ENCODE measurements around the gene HMG20A.

HMG20A gene

GRCh38 chr15:77526595-77527163 lies 106.0 kb downstream of the HMG20A start:
- Histone ChIP-seq H3K9me3 (ENCODE audit: control insufficient read depth, low read length) (no peaks in the 10 kb centered on the region), H3K27me3 (ENCODE audit: control insufficient read depth, insufficient read depth, low read length) (no peaks in the 10 kb centered on the region), H3K4me2 (ENCODE audit: low read length) (no peak overlapping the region), H3K36me3 (ENCODE audit: control insufficient read depth, insufficient read depth, low read length) (no peaks in the 10 kb centered on the region), H3K4me1 (no peaks in the 10 kb centered on the region), H3K79me2 (no peaks in the 10 kb centered on the region), H2AFZ (no peak overlapping the region), H3K27ac (no peak overlapping the region), H3K4me3 (ENCODE audit: low read depth, low read length) (no peak overlapping the region), H3K9ac (no peak overlapping the region)
- no peak for TF ChIP-seq CTCF (IDR thresholded peaks at IDR 0.05)

GRCh38 chr15:77527164-77527778 lies 106.6 kb downstream of the HMG20A start:
- Histone ChIP-seq H3K36me3 (ENCODE audit: control insufficient read depth, insufficient read depth, low read length) (no peaks in the 10 kb centered on the region), H3K4me2 (ENCODE audit: low read length) (no peak overlapping the region), H3K4me1 (no peaks in the 10 kb centered on the region), H3K9me3 (ENCODE audit: control insufficient read depth, low read length) (no peaks in the 10 kb centered on the region), H3K9ac (no peak overlapping the region), H3K79me2 (no peaks in the 10 kb centered on the region), H2AFZ (no peak overlapping the region), H3K4me3 (ENCODE audit: low read depth, low read length) (no peak overlapping the region), H3K27me3 (ENCODE audit: control insufficient read depth, insufficient read depth, low read length) (no peaks in the 10 kb centered on the region), H3K27ac (no peak overlapping the region)
- no peak for TF ChIP-seq CTCF (IDR thresholded peaks at IDR 0.05)

- H3K4me2 ChIP-seq (ENCODE audit: low read length): no peak overlapping the region
- H3K9me3 ChIP-seq (ENCODE audit: control insufficient read depth, low read length): no peaks in the 10 kb centered on the region
- H3K4me3 ChIP-seq (ENCODE audit: low read depth, low read length): no peak overlapping the region
- no peak overlapping the region for H2AFZ ChIP-seq
- no peak for TF ChIP-seq CTCF (IDR thresholded peaks at IDR 0.05)
- no peaks in the 10 kb centered on the region for H3K4me1 ChIP-seq
- no peak overlapping the region for H3K9ac ChIP-seq
- no peaks in the 10 kb centered on the region for H3K36me3 ChIP-seq (ENCODE audit: control insufficient read depth, insufficient read depth, low read length)
- H3K27ac ChIP-seq: no peak overlapping the region
- no peaks in the 10 kb centered on the region for H3K27me3 ChIP-seq (ENCODE audit: control insufficient read depth, insufficient read depth, low read length)
- H3K79me2 ChIP-seq: no peaks in the 10 kb centered on the region
Observed at GRCh38 chr15:77527831-77528231, 107.1 kb downstream of the HMG20A start.

- TF ChIP-seq CTCF (IDR thresholded peaks at IDR 0.05): no peak
- Histone ChIP-seq H3K4me1 (no peaks in the 10 kb centered on the region), H3K9ac (no peak overlapping the region), H3K4me3 (ENCODE audit: low read depth, low read length) (no peak overlapping the region), H3K36me3 (ENCODE audit: control insufficient read depth, insufficient read depth, low read length) (no peaks in the 10 kb centered on the region), H2AFZ (no peak overlapping the region), H3K79me2 (no peaks in the 10 kb centered on the region), H3K27me3 (ENCODE audit: control insufficient read depth, insufficient read depth, low read length) (no peaks in the 10 kb centered on the region), H3K9me3 (ENCODE audit: control insufficient read depth, low read length) (no peaks in the 10 kb centered on the region), H3K4me2 (ENCODE audit: low read length) (no peak overlapping the region), H3K27ac (no peak overlapping the region)
Observed at GRCh38 chr15:77528290-77528967, 107.7 kb downstream of the HMG20A start.
